G401 (cell line): ENCODE measurements around the gene TBATA. TPM values are rescaled to one million over a fixed set of nuclear protein-coding genes. Genes with fewer than 3 reads are reported as not detected.

Source experiments
- DNase-seq: peaks from one replicate; pipeline ENCODE4 v3.0.0-alpha.2; 2015; ENCODE audit warnings: low spot score
- in situ Hi-C: cut with HindIII; loops from 2 replicates; pipeline ENCODE4 v1.10.0; 2016; ENCODE audit warnings: low sequenced_read_pairs, mixed read lengths
- total RNA-seq: library from RNA; depleted of rRNA; stranded (reverse); fragments of >200 nt; shearing (Covaris generic); gene quantifications from 2 replicates; pipeline ENCODE4 v1.2.3, GENCODE V29; 2014

TBATA gene
- total RNA-seq, 1 experiment from 2014 or later: not detected

DNA sequence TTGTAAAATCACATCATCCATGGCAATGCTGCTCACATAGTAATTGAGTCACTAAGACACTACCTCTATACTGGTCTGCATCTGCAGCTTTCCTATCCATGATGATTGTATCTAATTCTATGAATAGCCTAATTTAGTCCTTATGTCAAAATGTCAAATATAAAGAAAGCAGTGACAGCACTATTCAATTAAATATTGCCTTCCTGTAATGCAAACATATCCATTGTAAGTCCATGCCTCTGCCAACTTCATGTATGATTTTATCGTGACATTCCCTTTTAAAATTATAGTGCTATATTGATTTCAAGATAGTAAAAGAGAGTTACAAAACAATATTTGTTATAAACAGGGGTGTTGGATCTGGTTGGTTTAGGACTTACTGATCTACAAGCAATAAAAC lies 25.8 kb upstream of the TBATA start:
- no peak for DNase-seq
- in situ Hi-C loops: no loop called here

DNA sequence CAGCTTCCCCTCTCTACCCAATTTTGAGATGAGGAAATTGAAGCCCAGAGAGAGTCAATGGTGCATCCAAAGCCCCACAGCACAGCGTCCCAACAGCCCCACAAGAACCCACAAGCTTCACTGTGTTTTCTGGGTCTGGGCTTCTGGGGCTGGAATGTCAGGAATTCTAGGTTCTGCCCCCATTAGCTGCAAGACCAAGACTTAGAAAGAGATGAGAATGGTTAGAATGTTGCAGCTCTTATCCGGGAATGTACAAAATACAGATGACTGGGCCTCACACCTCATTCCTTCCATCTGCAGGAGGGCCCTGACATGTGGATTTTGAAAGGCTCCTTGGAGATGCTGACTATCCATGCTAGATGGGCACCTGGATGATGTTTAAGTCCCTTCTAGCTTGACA lies 24.5 kb upstream of the TBATA start:
- in situ Hi-C loops: no loop called here
- no peak for DNase-seq

DNA sequence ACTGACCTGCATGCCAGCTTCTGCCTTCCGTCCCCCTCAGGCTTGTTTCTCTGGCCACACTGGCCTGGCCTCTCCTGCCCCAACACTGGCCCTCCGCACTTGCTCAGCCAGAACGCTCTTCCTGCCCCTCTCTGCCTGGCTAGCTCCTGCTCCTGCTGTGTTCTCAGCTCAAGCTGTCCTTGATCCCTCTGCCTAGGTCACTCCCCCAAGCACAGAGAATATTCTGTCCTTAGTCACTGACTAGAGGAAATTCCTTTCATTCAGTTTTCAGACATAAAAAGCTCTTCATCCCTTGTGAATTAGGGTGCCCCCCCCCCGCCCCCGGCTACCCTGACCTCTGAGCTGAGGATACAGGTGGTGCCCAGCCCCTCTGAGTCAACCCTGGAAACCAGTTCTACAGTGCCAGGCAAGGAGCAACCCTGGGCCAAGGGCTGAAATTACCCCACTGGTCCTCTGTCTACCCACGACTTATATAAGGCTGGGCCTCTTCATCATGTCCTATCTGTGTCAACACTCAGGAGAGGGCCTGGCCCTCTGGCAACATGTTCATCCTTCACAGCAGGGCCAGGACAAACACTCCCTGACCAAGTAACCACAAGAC lies 23.9 kb upstream of the TBATA start:
- in situ Hi-C loops: no loop called here
- DNase-seq: peak; percentile 63

DNA sequence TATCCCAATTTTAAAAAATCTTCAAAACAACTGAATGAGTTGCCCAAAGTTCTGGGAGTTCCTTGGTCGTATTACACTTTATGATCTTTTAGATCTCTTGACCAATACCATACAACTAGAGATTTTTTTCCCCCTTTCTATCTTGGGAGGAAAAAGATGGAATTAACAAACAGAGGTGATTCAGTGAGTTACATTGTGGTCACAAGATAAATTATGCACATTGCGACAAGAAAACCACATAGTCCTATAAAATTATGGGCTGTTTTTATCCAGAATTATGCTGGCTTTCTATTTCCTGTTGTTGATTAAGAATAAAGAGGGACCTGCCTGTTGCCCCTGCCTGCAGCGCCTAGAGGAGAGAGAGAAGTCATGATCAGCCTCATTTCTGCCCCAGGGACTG lies 22.4 kb upstream of the TBATA start:
- DNase-seq: no peak
- in situ Hi-C loops: no loop called here

DNA sequence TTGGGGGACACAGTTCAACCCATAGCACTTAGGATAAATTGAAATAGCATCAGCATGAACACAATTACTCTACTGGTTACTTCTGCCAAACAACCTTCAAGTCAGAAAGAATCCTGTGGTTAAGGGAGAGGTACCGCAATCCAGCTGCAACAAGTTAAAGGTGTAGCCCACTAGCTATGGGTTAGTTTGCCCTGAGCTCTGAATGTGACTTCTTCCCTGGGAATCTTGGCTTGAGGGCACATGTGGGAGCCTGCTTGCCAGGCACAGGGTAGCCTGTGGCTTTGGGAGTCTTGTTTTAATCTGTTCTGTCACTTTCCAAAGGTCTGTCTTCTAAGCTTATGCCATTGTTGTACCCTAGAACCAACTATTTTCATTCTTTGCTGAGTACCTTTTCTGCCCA lies 21.7 kb upstream of the TBATA start:
- no peak for DNase-seq
- in situ Hi-C loops: no loop called here

DNA sequence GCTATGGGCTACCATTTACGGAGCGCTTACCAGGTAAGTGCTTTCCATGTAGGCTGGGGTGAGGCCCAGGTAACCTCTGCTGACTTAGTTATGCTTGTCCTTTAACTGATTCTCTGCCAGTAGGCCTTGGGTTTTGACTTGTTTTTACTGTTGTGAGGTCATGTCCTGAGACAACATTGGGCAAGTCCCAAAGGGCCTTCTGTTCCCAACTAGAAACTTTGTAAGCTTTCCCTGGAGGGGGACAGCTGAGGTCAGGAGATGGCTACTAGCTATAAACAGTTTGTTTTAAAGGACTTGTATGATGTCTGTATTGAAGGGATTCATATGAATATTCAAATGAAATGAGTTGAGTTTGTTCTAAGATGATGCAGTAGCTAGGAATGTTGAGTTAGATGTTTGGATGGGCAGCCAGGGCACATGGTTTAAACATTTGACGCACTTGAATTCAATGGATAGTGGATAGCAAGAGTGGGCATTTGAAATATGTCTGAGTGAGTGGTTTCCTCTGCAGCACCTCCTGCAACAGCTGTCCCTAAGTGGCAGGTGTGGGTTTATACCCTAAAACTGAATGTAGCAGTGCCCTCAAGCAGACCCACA lies 20.5 kb upstream of the TBATA start:
- in situ Hi-C loops: no loop called here
- DNase-seq: no peak

DNA sequence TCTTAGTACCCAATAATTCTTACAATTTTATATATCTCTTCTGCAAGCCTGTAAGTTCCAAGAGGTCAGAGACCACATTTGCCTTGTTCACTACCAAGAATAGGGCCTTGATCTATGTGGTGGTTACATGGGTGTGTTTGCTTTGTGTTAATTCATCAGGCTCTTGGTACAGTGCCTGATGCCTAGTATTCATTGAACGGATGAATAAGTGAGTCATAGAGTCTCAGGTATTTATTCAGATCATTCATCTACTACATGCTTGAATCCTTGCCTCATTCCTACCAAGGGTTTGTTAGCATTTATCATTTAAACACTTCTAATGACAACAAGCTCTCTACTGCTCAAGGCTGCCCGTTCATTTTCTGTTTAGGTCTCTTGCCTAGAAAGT lies 19.2 kb upstream of the TBATA start:
- in situ Hi-C loops: no loop called here
- no peak for DNase-seq

DNA sequence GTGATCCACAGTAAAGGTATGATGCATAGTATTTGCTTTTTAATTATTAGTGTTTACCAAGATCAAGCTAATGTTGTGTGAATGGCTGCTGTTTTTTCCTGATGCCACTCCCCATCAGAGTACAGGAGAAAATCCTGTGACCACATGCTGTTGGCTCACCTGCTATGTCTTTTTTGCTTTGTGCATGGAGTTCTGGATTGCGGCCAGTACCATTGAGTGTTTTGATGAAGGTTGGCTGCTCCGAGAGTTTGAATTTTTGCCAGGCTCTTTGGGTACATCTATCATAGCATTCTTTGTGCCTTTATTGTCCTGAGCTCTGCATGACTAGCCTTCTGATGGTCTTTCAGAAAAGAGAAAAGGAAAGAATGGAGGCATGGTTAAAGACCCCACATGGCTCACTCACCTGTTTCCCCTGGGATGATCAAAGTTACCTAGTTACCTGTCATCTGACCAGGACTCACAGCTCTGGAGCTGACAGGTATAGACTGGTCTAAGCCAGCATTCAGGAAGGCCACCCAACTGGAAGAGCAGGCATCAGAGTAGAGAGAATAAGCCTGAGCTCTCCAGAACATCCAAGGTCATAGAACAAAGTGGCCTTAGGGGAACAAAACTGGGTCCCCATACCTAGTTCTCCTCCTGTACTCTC lies 18.7 kb upstream of the TBATA start:
- DNase-seq: peak; percentile 85
- in situ Hi-C loops: no loop called here

DNA sequence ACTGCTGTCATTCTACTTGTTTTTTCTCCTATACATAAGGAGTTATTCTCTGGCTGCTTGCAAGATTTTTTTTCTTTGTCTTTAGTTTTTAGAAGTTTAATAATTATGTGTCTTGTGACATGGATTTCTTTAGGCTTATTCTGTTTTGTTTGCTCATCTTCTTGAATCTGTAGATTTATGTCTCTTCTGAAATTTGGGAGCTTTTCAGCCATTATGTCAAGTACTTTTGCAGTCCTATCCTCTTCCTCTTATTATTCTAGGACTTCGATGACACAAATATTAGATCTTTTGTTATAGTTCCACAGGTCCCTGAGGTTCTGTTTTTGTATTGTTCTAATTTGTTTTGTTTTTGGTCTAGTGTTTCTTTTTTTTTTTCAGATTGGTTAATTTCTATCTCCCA lies 16.7 kb upstream of the TBATA start:
- in situ Hi-C loops: no loop called here
- DNase-seq: no peak

DNA sequence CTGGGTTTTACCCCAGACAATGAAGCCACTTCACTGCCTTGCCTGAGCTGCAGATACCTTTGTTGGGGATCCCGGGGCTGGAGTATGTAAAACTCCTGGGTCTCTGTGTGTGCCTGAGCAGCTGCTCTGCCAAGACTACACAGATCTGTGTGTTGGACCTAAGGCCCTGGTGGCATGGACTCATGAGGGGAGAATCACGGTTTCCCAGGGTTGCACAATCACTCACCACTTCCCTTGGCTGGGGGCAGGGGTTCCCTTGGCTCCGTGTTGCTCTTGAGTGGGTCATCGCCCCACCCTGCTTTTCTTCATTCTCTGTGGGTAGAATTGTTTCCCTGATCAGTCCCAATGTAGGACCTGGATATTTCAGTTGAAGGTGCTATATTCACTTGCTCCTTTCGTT lies 13.9 kb upstream of the TBATA start:
- DNase-seq: no peak
- in situ Hi-C loops: no loop called here

DNA sequence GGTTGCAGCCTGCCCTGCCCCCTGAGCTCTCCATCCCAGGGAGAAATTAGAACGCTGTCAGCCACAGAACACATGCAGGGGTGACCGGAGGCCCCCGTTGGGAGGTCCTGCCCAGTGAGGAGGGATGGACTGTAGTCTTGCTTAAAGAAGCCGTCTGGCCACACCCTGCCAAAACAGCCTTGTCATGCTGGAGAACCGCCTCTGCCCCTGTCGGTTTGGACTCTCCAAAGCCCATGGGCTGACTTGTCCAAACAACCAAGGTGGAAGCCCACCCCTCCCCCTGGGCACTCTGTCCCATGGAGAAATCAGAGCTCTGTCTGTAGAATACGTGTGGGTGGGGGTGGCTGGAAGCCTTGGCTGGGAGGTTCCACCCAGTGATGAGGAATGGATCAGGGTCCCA lies 12.7 kb upstream of the TBATA start:
- in situ Hi-C loops: no loop called here
- no peak for DNase-seq

DNA sequence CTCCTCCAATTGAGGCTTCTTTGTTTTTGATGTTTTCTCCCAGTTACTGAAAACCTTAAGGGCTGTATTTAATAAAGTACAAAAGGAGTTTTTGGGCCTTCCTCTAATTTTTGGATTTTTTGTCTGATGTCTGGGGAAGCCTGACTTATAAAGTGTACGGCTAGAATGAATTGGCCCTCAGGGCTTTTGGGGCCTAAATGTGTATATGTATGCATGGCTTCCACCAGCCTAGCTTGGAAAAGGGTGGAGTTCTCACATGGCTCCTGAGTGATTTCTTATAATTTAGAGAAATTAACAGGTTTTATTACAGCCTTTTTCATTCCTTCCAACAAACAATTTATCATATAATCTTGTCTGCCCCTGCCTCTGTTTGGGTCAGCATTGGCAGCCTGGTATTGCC lies 10.4 kb upstream of the TBATA start:
- in situ Hi-C loops: no loop called here
- no peak for DNase-seq

DNA sequence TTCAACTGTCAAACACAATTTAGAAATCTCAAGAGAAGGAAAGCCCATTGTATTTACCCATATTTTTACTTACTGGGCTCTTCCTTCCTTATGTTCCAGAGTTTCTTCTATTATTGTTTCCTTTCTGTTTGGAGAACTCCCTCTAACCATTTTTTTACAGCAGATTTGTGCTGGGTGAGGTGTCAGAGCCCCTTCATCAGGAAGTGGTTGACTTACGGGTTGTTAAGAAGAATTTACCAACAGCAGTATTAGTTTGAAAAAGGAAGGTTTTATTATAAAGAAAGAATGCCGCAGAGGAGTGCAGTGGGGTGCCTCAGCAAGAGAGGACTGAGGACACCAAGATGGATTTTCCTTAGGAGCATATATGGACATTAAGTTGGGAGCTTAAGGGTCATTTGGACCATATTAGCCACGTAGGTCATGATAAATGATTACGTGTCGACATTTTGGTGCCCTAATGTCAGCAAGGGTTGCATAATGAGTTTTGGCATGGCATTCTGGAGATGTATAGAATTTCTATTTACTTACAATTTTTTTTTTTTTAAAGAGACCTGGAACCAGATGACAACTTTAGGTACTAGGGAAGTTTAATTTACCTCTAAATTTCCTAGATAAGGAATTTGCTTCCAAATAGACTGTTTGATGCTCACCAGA lies 6.3 kb upstream of the TBATA start:
- in situ Hi-C loops: no loop called here
- no peak for DNase-seq

DNA sequence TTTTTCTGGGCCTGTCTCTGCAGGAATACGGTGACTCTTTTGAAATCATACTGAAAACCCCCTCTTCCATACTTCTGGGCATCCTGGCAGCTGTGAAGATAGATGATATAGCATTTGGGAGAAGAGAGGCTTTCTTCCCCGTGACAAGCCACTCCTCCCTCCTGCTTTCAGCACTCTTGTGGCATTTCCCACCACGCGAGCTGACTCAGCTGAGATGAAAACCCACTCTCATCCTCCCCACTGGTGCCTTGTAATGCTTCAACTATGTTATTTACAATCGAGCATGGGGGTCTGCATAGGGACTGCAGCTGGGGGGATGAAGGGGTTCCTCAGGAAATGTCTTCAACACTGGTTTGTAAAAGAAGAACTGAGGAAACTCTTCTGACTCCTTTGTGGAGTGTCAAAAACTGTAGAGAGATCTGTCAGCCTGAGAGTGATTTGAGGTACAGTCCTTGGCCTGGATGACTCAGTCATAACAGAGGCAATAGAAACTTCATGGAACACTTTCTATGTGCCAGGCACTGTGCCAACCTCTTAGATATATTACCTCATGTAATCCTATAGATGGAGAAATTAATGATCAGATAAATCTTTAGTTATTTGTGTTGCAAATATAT lies 1.7 kb upstream of the TBATA start:
- in situ Hi-C loops: no loop called here
- DNase-seq: no peak

DNA sequence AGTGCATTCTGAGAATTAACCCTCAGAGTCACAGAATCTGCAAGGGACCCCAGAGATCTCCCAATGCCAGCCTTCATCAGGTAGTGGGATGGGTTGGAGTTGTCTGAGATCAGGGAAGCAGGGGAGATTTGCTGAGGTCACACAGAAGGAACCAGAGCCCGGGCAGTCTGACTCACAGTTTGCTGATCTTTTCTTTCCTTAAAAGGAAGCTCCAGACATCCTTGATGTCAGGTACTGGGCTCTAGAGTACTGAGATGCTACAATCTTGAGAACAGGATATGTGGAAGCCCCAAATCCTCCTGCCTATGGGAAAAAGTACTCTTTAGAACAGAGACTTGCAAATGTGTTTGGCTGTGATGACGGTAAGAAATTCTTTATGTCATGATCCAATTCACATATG lies 706 bp downstream of the TBATA start:
- DNase-seq: no peak
- in situ Hi-C loops: no loop called here

DNA sequence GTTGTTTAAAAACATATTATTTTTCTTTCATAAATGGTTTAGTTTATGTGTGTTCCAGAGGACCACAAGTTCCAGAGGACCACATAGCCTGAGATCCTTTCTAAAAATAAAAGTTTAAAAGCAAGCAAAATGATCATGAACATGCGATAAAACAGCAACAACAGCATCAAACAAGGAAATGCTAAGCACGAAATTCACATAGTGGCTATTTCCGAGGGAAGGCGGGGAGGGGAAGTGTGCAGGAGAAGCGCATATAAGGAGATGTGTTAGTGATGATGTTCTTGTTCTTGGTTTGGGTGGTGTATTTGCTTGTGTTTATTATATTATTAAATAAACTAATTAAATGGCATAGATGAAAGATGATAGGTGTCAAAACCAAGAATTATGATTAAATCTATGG lies 1.2 kb downstream of the TBATA start:
- in situ Hi-C loops: no loop called here

DNA sequence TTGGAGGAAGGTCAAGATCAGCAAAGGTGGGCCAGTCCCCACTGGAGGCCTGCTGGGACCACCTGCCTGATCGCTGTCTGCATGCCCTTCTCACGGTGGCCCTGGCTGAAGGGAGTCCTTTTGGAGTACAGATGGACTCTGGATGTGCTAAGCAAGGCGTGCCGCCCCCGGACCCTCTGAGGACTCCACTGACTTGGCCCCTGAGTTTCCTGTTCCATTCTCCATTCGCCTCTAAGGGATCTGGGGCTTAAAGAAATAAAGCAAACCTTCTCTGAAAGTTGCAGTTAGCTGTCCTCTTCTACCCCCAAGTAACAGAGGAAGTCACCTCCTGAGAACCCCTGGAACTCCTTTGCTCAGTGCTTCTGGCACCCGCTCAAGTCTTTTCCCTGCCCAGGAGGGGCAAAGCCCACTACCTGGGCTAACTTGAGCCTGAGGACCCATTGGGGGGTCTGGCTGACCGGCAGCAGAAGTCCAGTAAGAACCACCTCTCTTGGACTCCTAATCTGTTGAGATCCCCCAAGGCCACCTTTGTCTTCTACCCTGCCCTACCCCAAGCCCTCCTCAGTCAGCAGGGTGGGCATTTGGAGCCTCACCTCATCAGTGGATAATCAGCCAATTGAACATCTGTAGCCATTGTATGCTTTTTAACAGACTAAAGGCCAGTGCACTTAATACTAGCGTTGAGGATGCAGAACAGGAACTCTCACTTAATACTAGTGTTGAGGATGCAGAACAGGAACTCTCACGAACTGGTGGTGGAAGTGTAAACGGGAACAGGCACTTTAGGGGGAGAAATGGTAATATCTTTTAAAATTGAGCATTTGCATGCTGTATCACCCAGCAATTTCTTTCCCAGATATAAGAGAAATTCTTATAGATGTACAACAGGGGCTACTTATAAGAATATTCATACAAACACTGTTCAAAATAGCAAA lies 2.2 kb downstream of the TBATA start:
- in situ Hi-C loops: no loop called here
- DNase-seq: no peak

More for the DNA sequence above, 1.2 kb downstream of the TBATA start:
- DNase-seq: no peak

DNA sequence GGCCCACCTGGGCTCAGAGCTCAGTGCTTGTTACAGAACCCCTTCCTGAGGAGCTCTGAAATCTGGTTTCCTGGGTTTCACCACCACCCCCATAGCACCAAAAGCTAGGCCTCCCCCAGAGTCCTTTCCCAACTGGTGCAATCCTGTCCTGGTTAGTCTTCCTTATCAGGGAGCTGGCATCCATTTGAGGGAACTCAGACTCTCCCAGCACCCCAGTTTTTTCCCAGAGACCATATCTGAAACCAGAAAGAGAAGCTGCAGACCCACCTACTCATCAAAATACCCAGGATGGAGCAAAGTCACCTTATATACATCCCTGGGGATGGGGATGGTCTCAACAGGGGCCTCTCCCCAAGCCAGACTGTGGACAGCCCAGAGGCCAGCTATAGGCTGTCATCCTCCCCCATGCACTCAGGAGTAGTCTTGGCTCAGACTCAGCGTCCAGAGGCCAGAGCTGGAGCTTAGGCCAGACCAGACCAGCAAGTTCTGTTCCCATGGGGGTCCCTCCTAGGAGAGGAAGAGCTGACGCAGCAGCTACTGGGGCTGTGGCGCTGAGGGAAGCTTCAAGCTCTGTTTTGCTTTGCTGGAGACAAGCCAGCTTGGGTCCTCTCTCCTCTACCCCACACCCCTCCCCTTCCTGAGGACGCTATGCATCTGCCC lies 3.0 kb downstream of the TBATA start:
- DNase-seq: no peak
- in situ Hi-C loops: no loop called here
